ENCODE data around the gene LAYN.
A peak's percentile ranks its signal among the peaks of the same experiment; 100 is the strongest.

The LAYN gene

GRCh38 chr11:111512296-111513239, 28.0 kb upstream of the LAYN start, which contains the start of gene BTG4:
Gene BTG4, minus strand, starts transcription at chr11:111512386. Its CDS starts 13,610 bp downstream, at chr11:111498776.
- TF ChIP-seq, protein P1, sequence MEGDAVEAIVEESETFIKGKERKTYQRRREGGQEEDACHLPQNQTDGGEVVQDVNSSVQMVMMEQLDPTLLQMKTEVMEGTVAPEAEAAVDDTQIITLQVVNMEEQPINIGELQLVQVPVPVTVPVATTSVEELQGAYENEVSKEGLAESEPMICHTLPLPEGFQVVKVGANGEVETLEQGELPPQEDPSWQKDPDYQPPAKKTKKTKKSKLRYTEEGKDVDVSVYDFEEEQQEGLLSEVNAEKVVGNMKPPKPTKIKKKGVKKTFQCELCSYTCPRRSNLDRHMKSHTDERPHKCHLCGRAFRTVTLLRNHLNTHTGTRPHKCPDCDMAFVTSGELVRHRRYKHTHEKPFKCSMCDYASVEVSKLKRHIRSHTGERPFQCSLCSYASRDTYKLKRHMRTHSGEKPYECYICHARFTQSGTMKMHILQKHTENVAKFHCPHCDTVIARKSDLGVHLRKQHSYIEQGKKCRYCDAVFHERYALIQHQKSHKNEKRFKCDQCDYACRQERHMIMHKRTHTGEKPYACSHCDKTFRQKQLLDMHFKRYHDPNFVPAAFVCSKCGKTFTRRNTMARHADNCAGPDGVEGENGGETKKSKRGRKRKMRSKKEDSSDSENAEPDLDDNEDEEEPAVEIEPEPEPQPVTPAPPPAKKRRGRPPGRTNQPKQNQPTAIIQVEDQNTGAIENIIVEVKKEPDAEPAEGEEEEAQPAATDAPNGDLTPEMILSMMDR (conservative IDR thresholded peaks at IDR 0.05; ENCODE audit: control insufficient read depth, insufficient read depth, low read depth, low read length) = no peak
- H3K4me3 ChIP-seq (ENCODE audit: control insufficient read depth, low read depth, low read length) = peak within 1 kb of the TSS; percentile 46
- peak; percentile 14 for DNase-seq (ENCODE audit: low read depth)

DNA sequence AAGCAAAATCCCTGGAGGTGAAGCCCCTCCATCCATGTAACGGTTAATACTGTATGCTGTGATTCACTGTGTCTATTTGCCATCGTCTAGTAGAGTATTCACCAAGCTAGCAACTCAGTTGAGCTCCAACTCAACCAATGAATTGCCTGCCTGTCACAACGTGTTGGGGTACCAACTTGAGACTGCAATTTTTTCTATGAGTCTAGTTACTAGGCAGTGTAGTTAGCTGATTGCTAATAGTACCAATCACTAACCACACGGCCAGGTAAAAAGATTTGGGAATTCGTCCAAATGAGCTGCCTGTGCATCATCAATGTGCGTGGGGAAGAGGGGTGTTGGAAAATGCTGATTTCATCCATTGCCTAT, 27.3 kb upstream of the LAYN start:
- peak overlapping the region; percentile 16 for H3K4me3 ChIP-seq (ENCODE audit: control insufficient read depth, low read depth, low read length)
- DNase-seq (ENCODE audit: low read depth) = no peak
- TF ChIP-seq, protein P1 (conservative IDR thresholded peaks at IDR 0.05; ENCODE audit: control insufficient read depth, insufficient read depth, low read depth, low read length) = no peak

DNA sequence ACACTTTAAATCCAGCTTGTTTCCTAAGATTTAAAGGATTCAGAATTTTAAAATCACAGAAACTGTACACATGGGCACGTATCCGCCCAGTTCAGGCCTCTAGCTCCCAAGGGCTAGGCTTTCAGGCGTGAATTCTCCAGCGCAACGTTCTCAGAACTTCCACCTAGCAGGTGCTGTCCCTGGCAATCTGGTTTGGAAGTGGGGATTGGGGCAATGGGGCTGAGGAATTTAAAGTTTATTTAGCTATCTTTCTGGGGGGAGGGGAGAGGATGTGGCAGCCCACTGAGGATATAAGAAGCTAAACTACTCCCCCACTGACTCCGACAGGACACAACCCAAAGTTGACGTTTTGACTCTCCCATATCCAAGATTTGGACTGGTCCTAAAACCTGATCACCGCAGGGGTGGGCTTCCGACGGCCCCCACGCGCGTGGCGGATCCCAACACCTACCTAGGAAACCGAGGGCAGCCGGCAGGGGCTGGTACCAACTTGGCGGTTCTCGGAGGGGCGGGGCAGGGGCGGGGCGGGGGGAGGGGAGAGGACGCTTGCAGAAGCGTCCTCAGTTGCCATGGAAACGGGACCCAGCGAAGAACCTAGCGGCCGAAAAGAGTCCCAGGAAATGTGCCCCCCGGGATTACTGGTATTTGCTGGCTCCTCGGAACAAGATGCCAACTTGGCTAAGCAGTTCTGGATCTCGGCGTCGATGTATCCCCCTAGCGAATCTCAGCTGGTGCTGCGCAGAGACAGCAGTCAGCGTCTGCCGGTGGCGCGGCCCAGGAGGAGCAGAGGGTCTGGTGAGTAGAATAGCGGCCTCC, 26.1 kb upstream of the LAYN start, which contains the start of gene HOATZ:
HOATZ (plus strand) TSS at position 563 of the 816 bp plus-strand sequence; CDS start at position 570, 7 bp downstream.
- TF ChIP-seq, protein P1 (conservative IDR thresholded peaks at IDR 0.05; ENCODE audit: control insufficient read depth, insufficient read depth, low read depth, low read length) = no peak
- DNase-seq (ENCODE audit: low read depth) = no peak
- no peak within 1 kb of the TSS for H3K4me3 ChIP-seq (ENCODE audit: control insufficient read depth, low read depth, low read length)

DNA sequence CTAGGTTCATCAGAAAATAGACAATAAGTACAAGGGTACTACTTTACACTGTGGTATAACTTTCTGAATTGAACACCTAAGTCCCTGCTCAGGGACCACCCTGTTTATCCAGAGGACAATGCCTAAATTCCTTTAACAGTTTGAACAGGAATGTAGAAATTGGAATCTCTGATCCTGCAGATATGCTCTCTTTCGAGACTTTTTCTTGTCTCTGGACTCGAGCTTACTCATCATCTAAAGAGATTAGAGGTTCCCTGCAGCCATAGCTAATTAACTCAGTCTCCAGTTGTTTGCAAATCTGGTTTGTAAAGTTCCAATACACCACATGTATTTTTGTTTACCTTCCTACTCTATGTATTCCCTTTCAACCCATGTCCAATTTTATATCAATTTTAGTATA, 24.9 kb upstream of the LAYN start:
- H3K4me3 ChIP-seq (ENCODE audit: control insufficient read depth, low read depth, low read length) = no peak overlapping the region
- DNase-seq (ENCODE audit: low read depth) = no peak
- TF ChIP-seq, protein P1 (conservative IDR thresholded peaks at IDR 0.05; ENCODE audit: control insufficient read depth, insufficient read depth, low read depth, low read length) = no peak

- DNase-seq (ENCODE audit: low read depth) = no peak
- TF ChIP-seq, protein P1 (conservative IDR thresholded peaks at IDR 0.05; ENCODE audit: control insufficient read depth, insufficient read depth, low read depth, low read length) = no peak
- H3K4me3 ChIP-seq (ENCODE audit: control insufficient read depth, low read depth, low read length) = no peak overlapping the region
Measured at GRCh38 chr11:111518668-111519067, 21.9 kb upstream of the LAYN start.

DNA sequence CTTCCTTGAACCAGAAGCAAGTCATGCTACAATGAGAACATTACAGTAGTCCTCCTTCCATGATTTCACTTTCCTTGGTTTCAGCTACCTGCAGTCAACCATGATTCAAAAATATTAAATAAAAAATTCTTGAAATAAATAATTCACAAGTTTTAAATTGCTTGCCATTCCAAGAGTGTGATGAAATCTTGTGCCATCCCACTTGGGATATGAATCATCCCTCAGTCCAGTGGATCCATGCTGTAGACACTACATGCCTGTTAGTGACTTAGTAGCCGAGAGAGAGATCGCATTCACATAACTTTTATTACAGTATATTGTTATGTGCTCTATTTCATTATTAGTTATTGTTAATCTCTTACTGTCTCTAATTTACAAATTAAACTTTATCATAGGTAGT, 20.0 kb upstream of the LAYN start:
- DNase-seq (ENCODE audit: low read depth) = peak; percentile 59
- no peak overlapping the region for H3K4me3 ChIP-seq (ENCODE audit: control insufficient read depth, low read depth, low read length)
- TF ChIP-seq, protein P1 (conservative IDR thresholded peaks at IDR 0.05; ENCODE audit: control insufficient read depth, insufficient read depth, low read depth, low read length) = no peak
